SK-N-SH treated with all-trans-retinoic acid at 6 μM for 48 hours (cell line): ENCODE measurements around the gene FOXN3.

Source experiments
- ATAC-seq: fragments of 200-7000 bp; cut with Tn5 transposase; 3 replicates; pipeline ENCODE4 v1.9.1; 2020; ENCODE audit warnings: mild to moderate bottlenecking, moderate library complexity
- ARNTL ChIP-seq: fragments of 450-650 bp; formaldehyde crosslinking; IDR thresholded peaks from 2 replicates; pipeline ENCODE4 v1.5.0; 2020; ENCODE audit warnings: low read depth, mild to moderate bottlenecking, moderate library complexity, borderline replicate concordance
- BACH2 ChIP-seq: fragments of 250-450 bp; sonication (Bioruptor Pico); IDR thresholded peaks from 2 replicates; pipeline ENCODE4 v1.9.0; 2021; ENCODE audit warnings: mild to moderate bottlenecking, borderline replicate concordance
- CSDC2 ChIP-seq: fragments of 250-450 bp; sonication (Bioruptor Pico); IDR thresholded peaks from 2 replicates; pipeline ENCODE4 v1.5.0; 2020; ENCODE audit warnings: mild to moderate bottlenecking, moderate library complexity
- CSRNP3 ChIP-seq: fragments of 250-450 bp; sonication (Bioruptor Pico); IDR thresholded peaks from 2 replicates; pipeline ENCODE4 v1.5.1; 2021; ENCODE audit warnings: mild to moderate bottlenecking, moderate library complexity
- ESRRG ChIP-seq: fragments of 250-450 bp; sonication (Bioruptor Pico); IDR thresholded peaks from 2 replicates; pipeline ENCODE4 v1.6.1; 2021; ENCODE audit warnings: mild to moderate bottlenecking
- GLIS3 ChIP-seq: fragments of 250-450 bp; sonication (Bioruptor Pico); IDR thresholded peaks from 2 replicates; pipeline ENCODE4 v1.5.0; 2020; ENCODE audit warnings: mild to moderate bottlenecking, moderate library complexity
- ISL1 ChIP-seq: fragments of 250-450 bp; sonication (Bioruptor Pico); IDR thresholded peaks from 2 replicates; pipeline ENCODE4 v2.1.2; 2022; ENCODE audit warnings: mild to moderate bottlenecking, moderate library complexity
- OSR1 ChIP-seq: fragments of 250-450 bp; sonication (Bioruptor Pico); IDR thresholded peaks from 2 replicates; pipeline ENCODE4 v1.8.0; 2022; ENCODE audit warnings: moderate library complexity, mild to moderate bottlenecking, inconsistent platforms
- PATZ1 ChIP-seq: fragments of 250-450 bp; sonication (Bioruptor Pico); IDR thresholded peaks from 2 replicates; pipeline ENCODE4 v1.8.0; 2020; ENCODE audit warnings: mild to moderate bottlenecking, moderate library complexity, borderline replicate concordance
- PPARA ChIP-seq: fragments of 250-450 bp; sonication (Bioruptor Pico); IDR thresholded peaks from 2 replicates; pipeline ENCODE4 v1.5.0; 2020; ENCODE audit warnings: mild to moderate bottlenecking, borderline replicate concordance
- RARB ChIP-seq: fragments of 250-450 bp; sonication (Bioruptor Pico); IDR thresholded peaks from 2 replicates; pipeline ENCODE4 v1.8.0; 2021; ENCODE audit warnings: mild to moderate bottlenecking, moderate library complexity
- SNAI2 ChIP-seq: fragments of 250-450 bp; sonication (Bioruptor Pico); IDR thresholded peaks from 2 replicates; pipeline ENCODE4 v1.5.0; 2020; ENCODE audit warnings: mild to moderate bottlenecking, moderate library complexity
- TCF4 ChIP-seq: fragments of 250-450 bp; sonication (Bioruptor Pico); IDR thresholded peaks from 2 replicates; pipeline ENCODE4 v1.8.0; 2021; ENCODE audit warnings: mild to moderate bottlenecking, moderate library complexity, borderline replicate concordance
- TOX ChIP-seq: fragments of 250-450 bp; sonication (Bioruptor Pico); IDR thresholded peaks from 2 replicates; pipeline ENCODE4 v1.8.0; 2021; ENCODE audit warnings: mild to moderate bottlenecking, moderate library complexity, borderline replicate concordance
- ZC3H10 ChIP-seq: fragments of 250-450 bp; sonication (Bioruptor Pico); IDR thresholded peaks from 2 replicates; pipeline ENCODE4 v1.5.1; 2021; ENCODE audit warnings: mild to moderate bottlenecking, moderate library complexity
- ZFP3 ChIP-seq: fragments of 250-450 bp; sonication (Bioruptor Pico); IDR thresholded peaks from 2 replicates; pipeline ENCODE4 v1.5.0; 2020; ENCODE audit warnings: mild to moderate bottlenecking, moderate library complexity
- ZFP30 ChIP-seq: fragments of 450-650 bp; formaldehyde crosslinking; IDR thresholded peaks from 2 replicates; pipeline ENCODE4 v1.5.0; 2022; ENCODE audit warnings: mild to moderate bottlenecking, moderate library complexity
- ZNF565 ChIP-seq: fragments of 450-650 bp; formaldehyde crosslinking; conservative IDR thresholded peaks from 2 replicates; pipeline ENCODE4 v1.5.0; 2020; ENCODE audit warnings: low read depth, mild to moderate bottlenecking, moderate library complexity
- ZNF70 ChIP-seq: fragments of 450-650 bp; formaldehyde crosslinking; IDR thresholded peaks from 2 replicates; pipeline ENCODE4 v1.5.0; 2020; ENCODE audit warnings: mild to moderate bottlenecking, moderate library complexity
- ZNF8 ChIP-seq: fragments of 450-650 bp; formaldehyde crosslinking; IDR thresholded peaks from 2 replicates; pipeline ENCODE4 v1.5.0; 2020; ENCODE audit warnings: mild to moderate bottlenecking, moderate library complexity
- TF ChIP-seq, protein P1 (sequence below): fragments of 250-450 bp; sonication (Bioruptor Pico); IDR thresholded peaks from 2 replicates; pipeline ENCODE4 v1.8.0; 2021; ENCODE audit warnings: low read depth, mild to moderate bottlenecking, moderate library complexity, borderline replicate concordance
- TF ChIP-seq, protein P2 (sequence below): fragments of 250-450 bp; sonication (Bioruptor Pico); IDR thresholded peaks from 2 replicates; pipeline ENCODE4 v1.5.1; 2020; ENCODE audit warnings: low read depth, mild to moderate bottlenecking, moderate library complexity

Gene FOXN3

DNA sequence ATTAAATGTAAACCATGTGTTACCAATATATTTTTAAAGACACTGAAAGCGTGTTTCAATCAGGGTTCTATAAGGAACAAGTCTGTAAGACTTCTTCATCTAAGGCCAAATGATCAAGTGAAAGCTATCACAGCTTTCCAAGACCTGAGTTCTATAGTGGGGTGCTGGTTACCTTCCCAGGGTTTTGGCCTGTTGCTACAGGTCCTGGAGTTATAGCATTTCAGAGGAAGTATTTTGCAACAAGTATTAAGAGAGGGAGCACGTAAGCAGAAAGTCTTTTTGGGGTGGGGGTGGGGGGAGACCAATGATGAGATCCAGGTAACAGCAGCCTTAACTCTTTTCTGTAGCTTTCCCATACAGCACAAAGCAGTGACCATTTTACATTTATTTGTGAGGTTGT lies 43.8 kb downstream of the FOXN3 start:
- ATAC-seq: no peak
- TF ChIP-seq CSRNP3 (CRISPR knock-in tag) (no peak), PATZ1 (CRISPR knock-in tag) (no peak)

DNA sequence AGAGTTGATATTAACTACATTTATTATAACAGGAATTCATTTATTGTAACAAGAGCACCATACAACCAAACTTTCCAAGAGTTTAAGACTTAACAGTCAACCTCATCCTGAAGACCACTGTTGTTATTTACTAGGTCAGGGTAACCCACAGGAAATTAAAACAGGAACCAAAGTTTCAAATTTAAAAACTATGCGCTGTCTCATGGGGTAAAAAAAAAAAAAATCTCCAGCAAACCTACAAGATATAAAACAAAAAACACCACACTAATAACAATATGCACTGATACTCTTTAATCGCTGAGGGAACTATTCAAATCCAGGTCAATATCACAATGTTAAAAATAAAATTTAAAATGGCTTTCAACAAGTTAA lies 44.5 kb downstream of the FOXN3 start:
- no peak; the same call in 2 of the 3 replicates for ATAC-seq
- TF ChIP-seq OSR1 (CRISPR knock-in tag) (no peak), ZFP3 (CRISPR knock-in tag) (no peak), RARB (no peak), TOX (CRISPR knock-in tag) (no peak), ZC3H10 (CRISPR knock-in tag) (no peak), ARNTL (CRISPR knock-in tag) (no peak), BACH2 (CRISPR knock-in tag) (no peak), ISL1 (CRISPR knock-in tag) (no peak), SNAI2 (CRISPR knock-in tag) (no peak), ZFP30 (CRISPR knock-in tag) (no peak), ESRRG (no peak), PPARA (CRISPR knock-in tag) (no peak), ZNF565 (no peak), TCF4 (CRISPR knock-in tag) (no peak), ZNF70 (CRISPR knock-in tag) (no peak), GLIS3 (CRISPR knock-in tag) (no peak), CSRNP3 (CRISPR knock-in tag) (no peak), ZNF8 (CRISPR knock-in tag) (no peak)
- TF ChIP-seq, protein P1, sequence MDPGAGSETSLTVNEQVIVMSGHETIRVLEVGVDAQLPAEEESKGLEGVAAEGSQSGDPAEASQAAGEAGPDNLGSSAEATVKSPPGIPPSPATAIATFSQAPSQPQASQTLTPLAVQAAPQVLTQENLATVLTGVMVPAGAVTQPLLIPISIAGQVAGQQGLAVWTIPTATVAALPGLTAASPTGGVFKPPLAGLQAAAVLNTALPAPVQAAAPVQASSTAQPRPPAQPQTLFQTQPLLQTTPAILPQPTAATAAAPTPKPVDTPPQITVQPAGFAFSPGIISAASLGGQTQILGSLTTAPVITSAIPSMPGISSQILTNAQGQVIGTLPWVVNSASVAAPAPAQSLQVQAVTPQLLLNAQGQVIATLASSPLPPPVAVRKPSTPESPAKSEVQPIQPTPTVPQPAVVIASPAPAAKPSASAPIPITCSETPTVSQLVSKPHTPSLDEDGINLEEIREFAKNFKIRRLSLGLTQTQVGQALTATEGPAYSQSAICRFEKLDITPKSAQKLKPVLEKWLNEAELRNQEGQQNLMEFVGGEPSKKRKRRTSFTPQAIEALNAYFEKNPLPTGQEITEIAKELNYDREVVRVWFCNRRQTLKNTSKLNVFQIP (CRISPR knock-in tag): no peak
- TF ChIP-seq, protein P2, sequence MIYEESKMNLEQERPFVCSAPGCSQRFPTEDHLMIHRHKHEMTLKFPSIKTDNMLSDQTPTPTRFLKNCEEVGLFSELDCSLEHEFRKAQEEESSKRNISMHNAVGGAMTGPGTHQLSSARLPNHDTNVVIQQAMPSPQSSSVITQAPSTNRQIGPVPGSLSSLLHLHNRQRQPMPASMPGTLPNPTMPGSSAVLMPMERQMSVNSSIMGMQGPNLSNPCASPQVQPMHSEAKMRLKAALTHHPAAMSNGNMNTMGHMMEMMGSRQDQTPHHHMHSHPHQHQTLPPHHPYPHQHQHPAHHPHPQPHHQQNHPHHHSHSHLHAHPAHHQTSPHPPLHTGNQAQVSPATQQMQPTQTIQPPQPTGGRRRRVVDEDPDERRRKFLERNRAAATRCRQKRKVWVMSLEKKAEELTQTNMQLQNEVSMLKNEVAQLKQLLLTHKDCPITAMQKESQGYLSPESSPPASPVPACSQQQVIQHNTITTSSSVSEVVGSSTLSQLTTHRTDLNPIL: no peak

- no peak for TF ChIP-seq ISL1 (CRISPR knock-in tag)
- no peak for TF ChIP-seq CSDC2 (CRISPR knock-in tag)
- TF ChIP-seq ESRRG: no peak
- no peak for TF ChIP-seq RARB
- TF ChIP-seq BACH2 (CRISPR knock-in tag): no peak
- no peak for TF ChIP-seq CSRNP3 (CRISPR knock-in tag)
- TF ChIP-seq ARNTL (CRISPR knock-in tag): no peak
- ATAC-seq: peak; percentile 88
These were observed 45.2 kb downstream of the FOXN3 start for GRCh38 chr14:89371585-89372511.
